C4-2B (cell line): ENCODE data around the gene UBASH3B.

Experiments
- CTCF ChIP-seq: fragments of 450-650 bp; conservative IDR thresholded peaks from 2 replicates; pipeline ENCODE4 v1.5.1; 2017; ENCODE audit warnings: mild to moderate bottlenecking
- ZFX ChIP-seq: fragments of 450-650 bp; IDR thresholded peaks from 2 replicates; pipeline ENCODE4 v1.6.1; 2017

- no peak for TF ChIP-seq CTCF
- TF ChIP-seq ZFX, result no peak
These were observed 188.0 kb downstream of the UBASH3B start for GRCh38 chr11:122843281-122844141.
